Superior temporal gyrus (tissue), 1 donor: Measurements from ENCODE around the gene PCYT2.

Experiments used
- DNase-seq: peaks from one replicate; pipeline ENCODE4 v3.0.0-alpha.2; 2016; ENCODE audit errors: extremely low spot score

The PCYT2 gene

GRCh38 chr17:81914103-81914850 lies 3.1 kb upstream of the PCYT2 start:
- no peak for DNase-seq

GRCh38 chr17:81913394-81914102 lies 2.3 kb upstream of the PCYT2 start:
- DNase-seq, result no peak

GRCh38 chr17:81912441-81913309 lies 1.5 kb upstream of the PCYT2 start:
- DNase-seq, result no peak

- no peak for DNase-seq
These were observed 770 bp upstream of the PCYT2 start for GRCh38 chr17:81911969-81912368.

- no peak for DNase-seq
These were observed 341 bp downstream of the PCYT2 start for GRCh38 chr17:81910840-81911276.

GRCh38 chr17:81909966-81910839 lies 996 bp downstream of the PCYT2 start:
- no peak for DNase-seq

- DNase-seq, result no peak
These were observed 2.0 kb downstream of the PCYT2 start for GRCh38 chr17:81909231-81909630.

GRCh38 chr17:81908793-81909192 lies 2.4 kb downstream of the PCYT2 start:
- DNase-seq, result no peak

GRCh38 chr17:81907219-81908145 lies 3.7 kb downstream of the PCYT2 start:
- DNase-seq, result no peak

- DNase-seq, result no peak
These were observed 4.6 kb downstream of the PCYT2 start for GRCh38 chr17:81906476-81907218.

GRCh38 chr17:81905993-81906392 lies 5.2 kb downstream of the PCYT2 start:
- DNase-seq, result no peak

- no peak for DNase-seq
These were observed 5.7 kb downstream of the PCYT2 start for GRCh38 chr17:81905424-81905875.

GRCh38 chr17:81904600-81905423 lies 6.4 kb downstream of the PCYT2 start:
- DNase-seq, result no peak

- no peak for DNase-seq
These were observed 7.2 kb downstream of the PCYT2 start for GRCh38 chr17:81903896-81904599.

GRCh38 chr17:81903415-81903831 lies 7.8 kb downstream of the PCYT2 start:
- no peak for DNase-seq

GRCh38 chr17:81902653-81903414 lies 8.4 kb downstream of the PCYT2 start:
- DNase-seq, result no peak

GRCh38 chr17:81902023-81902652 lies 9.1 kb downstream of the PCYT2 start, which contains the start of gene NPB:
TSS of gene NPB (plus strand) at chr17:81902238. CDS start at chr17:81902278, 40 bp downstream.
- DNase-seq, result no peak
